Peyer's patch (tissue), 4 donors: Measurements from ENCODE around the gene SLIT2.

ENCODE experiments used
- CTCF ChIP-seq, 6 experiments: fragments of 450-650 bp in 4 of 6; fragments of 200-600 bp in 2 of 6; sonication (generic) in 1 of 6; IDR thresholded peaks; one replicate each; pipeline ENCODE4 v1.5.1; 2017 to 2019; ENCODE audit warnings: antibody characterized with exemption in 6 of 6, mild to moderate bottlenecking in 3 of 6, moderate library complexity in 1 of 6
- POLR2A ChIP-seq, 2 donors: fragments of 450-650 bp; IDR thresholded peaks; one replicate each; pipeline ENCODE4 v1.5.1; 2017; ENCODE audit warnings: antibody characterized with exemption in 2 of 2, mild to moderate bottlenecking in 2 of 2, moderate library complexity in 2 of 2

GRCh38 chr4:20284990-20285389 lies 33.3 kb downstream of the SLIT2 start:
- TF ChIP-seq POLR2A (IDR thresholded peaks at IDR 0.05) (no peak), CTCF (IDR thresholded peaks at IDR 0.05) (no peak)
